Stimulated activated CD8-positive, alpha-beta memory T cell treated with anti-CD3 and anti-CD28 coated beads, Interleukin-7, amount 100 ng/mL, for 1 hour (primary cell): ENCODE data around the gene DOCK3.
A peak's percentile ranks its signal among the peaks of the same experiment; 100 is the strongest.
"Not testable (repeated sequence)": the region's sequence is repeated elsewhere in the genome, so short reads cannot be mapped to it uniquely, and the experiment has no call there.

Source experiments
- DNase-seq, 2 donors: peaks; one replicate each; pipeline ENCODE4 v3.0.0-alpha.2; 2020; ENCODE audit warnings: low read depth in 2 of 2

The DOCK3 gene

DNA sequence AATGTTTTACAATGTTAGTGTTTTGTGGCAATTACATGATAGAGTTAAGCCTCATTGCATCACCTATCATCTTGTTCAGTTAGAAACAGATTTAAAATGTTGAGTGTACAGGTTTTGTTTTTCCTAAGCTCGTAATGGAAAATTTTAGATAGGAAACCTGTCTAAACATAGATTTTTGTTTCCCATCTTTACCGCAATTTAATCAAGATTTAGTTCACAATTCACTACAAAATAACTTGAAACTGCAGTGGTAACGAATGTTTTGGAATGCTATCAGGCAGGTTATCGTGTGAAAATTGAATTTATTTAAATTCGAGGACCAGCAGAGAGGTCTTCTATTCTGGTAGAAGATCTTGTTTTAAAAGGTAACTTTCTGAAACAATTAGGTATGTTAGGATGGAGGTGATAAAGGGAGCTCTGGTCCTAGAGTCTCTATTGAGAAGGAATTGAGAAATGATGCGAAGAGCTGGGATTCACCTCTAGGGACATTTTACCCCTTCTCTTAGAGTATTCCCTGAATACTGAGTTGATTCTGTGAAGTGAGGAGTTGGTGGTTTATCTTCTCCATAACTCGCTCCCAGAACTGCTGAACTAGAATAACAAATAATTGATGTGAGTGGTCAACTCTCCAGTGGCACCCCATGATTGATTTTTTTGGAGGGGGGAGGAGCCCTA lies 1.4 kb downstream of the DOCK3 start:
- no peak for DNase-seq

DNA sequence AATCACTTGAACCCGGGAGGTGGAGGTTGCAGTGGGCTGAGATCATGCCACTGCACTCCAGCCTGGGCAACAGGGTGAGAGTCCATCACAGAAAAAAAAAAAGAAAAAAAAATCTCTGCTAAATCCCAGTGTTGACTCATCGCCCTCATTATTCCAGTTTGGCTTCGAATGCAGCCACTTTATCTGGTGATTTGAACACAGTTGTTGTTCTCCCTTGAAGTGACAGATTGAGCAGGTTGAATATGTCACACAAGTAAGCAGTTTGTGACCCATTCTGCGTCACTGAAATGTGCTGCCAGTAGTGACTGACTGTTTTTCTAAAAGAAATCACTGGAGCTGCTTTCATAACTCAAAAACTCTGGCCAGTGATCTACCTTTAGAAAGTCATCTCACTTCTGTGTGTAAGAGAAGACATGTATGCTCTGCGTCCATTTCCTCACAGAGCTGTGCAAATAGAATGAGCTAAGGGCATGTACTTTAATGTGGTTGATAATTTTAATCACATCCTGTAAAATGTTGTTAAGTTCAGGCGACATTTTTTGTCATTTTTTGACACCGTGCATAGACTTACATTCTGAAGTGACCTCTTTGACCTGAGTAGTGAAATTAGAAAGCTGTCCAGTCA lies 12.5 kb downstream of the DOCK3 start:
- DNase-seq: no peak

DNA sequence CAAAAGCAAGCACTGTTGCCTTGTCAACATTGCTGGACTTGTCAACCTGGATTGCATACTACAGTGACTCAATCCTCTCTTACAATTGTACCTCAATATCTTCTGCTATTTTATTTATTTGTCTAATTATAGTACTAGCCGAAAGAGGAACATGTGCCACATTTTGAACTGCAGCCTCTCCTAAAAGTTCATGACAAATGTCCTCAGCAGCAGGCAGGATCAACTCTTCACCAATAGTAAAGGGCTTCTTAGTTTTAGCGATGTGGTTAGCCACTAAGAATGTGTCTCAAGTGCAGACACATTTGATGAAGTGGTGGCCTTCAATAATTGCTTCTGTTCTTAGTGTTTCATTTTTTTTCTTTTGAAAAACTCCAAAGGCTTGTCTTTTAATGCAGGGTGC lies 13.2 kb downstream of the DOCK3 start:
- no peak for DNase-seq

DNA sequence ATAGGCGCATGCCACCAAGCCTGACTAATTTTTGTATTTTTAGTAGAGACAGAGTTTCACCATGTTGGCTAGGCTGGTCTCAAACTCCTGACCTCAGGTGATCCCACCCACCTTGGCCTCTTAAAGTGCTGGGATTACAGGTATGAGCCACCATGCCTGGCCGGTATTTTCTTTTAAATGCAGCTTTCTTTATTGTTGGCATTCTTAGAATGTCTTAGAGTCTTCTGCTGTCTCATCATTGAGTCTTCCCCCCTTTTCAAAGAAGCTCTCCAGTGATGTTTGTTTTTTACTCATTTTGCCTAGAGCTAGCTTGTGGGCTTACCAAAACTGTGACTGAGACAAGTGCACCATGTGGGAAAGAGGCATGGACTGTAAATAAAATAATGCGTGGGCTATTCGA lies 13.9 kb downstream of the DOCK3 start:
- not testable (repeated sequence) for DNase-seq

DNA sequence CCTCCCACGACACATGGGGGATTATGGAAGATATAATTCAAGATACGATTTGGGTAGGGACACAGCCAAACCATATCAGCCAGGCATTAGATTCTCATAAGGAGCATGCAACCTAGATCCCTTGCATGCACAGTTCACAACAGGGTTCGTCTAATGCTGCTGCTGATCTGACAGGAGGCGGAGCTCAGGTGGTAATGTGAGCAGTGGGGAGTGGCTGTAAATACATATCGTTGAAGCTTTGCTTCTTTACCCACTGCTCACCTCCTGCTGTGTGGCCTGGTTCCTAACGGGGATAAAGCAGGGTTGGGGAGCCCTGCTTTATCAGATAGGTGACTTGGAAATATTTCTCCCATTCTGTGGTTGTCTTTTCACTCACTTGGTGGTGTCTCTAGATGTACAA lies 14.8 kb downstream of the DOCK3 start:
- no peak for DNase-seq

DNA sequence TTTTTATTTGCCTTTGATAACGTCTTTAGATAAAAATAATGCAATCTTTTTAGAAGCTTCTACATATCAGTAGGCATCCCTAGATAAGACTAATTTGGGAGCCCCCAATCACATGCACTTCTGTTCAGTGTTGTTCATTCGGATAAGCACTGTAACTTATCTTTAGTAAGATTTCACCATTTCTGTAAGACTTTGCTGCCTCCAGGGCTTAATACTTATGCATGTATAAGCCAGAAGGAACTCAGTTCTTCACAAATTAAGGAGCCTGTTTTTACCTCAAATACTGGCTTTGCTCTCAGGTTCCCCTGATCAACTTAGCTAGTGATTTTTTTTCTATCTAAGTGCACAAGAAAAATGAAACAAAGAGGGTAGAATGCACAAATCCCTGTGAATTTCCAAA lies 20.3 kb downstream of the DOCK3 start:
- no peak for DNase-seq

DNA sequence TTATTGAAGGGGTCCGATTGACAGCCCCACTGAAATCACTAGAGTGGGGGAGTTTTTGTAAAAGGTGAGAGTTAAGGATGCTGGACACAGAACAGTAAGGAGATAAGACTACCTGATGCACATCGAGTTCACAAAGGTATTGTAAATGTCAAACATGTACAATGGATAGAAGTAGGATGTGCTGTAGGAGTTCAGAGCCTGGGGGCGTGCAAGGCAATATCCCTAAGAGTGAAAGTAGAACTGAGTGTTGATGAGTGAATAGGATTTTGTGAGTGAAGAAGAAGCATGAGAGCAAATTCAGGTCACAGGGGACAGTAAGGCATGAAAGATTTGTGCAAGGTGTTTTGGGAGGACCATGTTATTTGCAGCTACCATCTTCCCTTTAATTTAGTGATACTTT lies 21.5 kb downstream of the DOCK3 start:
- no peak for DNase-seq

DNA sequence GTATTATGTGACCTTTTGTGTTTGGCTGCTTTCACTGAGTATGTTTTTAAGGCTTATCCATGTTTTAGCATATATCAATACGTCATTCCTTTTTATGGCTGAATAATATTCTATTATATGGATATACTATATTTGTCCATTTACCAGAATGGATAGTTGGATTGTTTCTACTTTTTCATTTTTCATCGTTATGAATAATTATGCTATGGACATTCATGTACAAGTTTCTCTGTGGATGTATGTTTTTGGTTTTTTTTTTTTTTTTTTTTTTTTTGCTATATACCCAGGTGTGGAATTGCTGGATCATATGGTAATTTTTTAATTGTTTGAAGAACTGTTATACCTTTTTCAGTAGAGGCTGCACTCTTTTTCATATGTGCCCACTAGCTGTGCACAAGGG lies 23.5 kb downstream of the DOCK3 start:
- no peak for DNase-seq

DNA sequence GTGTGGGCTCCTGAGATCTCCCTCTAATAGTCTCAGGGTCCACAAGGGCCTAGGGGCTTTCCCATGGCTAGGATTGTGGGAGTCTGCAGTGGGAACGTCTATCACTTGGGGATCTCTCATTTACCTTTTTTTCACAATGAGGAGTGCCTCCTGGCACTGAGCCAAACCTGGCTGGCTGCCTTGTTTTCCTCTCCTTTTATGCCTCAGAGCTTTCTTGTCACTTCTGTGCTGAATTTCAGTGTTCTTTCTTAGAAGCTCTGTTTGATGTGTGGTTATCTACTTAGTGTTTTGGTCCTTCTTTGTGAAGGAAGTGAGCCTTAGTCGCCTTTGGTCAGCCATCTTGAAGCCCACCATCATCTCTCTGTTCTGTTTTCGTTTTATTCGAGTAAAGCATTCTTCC lies 33.9 kb downstream of the DOCK3 start:
- DNase-seq: peak in 1 of 2 donors; percentile 13

DNA sequence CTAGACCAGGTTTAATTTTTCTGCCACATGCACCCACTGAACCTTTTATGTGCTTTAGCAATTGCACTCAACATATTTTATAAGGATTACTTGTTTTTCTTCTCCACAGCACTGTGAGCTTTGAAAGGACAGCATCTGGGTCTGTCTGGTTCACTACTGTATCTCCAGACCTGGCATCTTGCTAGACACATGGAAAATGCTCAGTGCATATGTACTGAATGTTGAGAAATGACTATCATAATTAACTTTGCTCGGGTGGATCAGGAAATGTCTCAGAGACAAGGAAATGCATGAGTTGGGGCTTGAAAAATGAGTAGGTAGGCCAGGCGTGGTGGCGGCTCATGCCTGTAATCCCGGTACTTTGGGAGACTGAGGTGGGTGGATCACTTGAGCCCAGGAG lies 40.2 kb downstream of the DOCK3 start:
- no peak for DNase-seq

DNA sequence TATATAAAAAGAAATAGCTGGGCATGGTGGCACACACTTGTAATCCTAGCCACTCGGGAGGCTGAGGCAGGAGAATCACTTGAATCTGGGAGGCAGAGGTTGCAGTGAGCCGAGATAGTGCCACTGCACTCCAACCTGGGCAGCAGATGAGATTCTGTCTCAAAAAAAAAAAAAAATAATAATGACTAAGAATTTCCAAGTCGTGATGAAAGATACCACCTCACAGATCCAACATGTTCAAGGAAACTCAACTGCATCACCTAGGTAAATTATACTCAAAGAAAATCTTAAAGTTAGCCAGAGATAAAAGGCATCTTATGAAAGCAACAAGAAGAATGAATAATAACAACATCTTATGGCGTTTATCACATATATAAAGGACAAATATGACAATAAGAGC lies 50.1 kb downstream of the DOCK3 start:
- DNase-seq: no peak

DNA sequence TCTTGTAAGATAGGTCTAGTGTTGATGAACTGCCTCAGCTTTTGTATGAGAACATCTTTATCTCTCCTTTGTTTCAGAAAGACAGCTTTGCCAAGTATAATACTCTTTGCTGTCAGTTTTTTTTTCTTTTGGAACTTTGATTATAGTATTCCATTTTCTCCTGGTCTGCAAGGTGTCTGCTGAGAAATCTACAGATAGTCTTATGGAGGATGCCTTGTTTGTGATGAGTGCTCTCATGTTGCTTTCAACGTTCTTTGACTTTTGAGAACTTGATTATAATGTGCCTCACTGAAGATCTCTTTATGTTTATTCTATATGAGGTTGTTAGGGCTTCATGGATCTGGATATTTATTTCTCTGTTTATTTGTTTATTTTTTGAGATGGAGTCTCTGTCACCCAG lies 60.3 kb downstream of the DOCK3 start:
- DNase-seq: no peak

DNA sequence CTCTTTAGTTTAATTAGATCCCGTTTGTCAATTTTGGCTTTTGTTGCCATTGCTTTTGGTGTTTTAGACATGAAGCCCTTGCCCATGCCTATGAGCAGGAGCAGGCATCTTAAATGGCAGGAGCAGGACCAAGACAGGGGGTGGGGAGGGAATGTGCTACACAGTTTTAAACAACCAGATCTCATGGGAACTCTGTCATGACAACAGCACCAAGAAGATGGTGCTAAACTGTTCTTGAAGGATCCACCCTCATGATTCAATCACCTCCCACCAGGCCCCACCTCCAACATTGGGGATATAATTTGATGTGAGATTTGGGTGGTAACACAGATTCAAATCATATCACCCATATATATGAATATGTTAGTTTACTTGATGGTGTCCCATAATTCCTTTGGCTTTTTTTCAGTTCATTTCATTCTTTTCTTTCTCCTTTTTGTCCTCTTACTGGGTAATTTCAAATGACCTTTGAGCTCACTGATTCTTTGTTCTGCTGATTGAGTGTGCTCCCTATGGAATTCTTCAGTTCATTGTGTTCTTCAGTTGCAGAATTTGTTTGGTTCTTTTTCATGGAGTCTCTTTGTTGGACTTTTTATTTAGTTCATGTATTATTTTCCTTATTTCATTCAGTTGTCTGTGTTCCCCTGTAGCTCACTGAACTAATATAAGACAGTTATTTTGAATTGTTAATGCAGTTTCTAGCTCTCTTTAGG lies 62.6 kb downstream of the DOCK3 start:
- DNase-seq: no peak

DNA sequence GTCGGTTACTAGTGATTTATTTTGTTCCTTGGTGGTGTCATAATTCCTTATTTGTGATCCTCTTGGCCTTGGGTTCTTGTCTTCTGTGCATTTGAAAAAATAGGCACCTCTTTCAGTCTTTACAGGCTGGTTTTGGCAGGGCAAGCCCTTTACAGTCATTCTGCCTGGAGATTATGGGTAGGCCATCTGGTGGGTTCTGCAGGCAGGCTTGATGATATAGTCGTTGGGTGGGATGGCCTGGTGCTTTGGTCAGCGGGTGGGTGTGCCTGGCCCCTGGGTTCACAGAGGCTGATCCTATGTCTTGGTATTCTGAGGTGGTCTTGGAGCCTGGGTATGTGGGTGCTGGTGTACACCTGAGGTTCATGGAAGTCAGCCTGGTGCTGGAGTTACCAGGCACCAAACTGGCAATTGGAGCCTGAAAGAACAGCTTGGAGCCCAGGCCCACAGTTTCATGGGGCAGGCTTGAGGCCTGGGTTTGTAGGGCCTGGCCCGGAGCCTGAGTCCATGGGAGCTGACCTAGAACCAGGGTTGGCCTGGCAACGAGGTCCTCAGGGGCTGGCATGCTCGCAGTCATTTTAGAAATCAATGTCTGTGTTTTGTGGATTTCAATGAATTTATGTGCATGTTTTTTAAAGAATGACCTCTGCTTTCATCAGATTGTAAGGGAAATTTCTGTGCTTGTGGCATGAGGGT lies 63.3 kb downstream of the DOCK3 start:
- no peak for DNase-seq

DNA sequence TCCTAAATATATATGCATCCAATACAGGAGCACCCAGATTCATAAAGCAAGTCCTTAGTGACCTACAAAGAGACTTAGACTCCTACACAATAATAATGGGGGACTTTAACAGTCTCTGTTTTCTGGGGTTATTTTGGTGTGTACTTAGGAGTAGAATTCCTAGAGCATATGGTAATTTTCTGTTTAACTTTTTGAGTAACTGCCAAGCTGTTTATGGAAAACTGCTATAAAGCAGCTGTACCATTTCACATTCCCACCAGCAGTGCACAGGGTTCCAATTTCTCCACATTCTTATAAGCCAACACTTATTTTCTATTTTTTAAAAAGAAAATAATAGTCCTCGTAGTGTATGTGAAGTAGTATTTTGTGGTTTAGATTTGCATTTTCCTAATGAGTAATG lies 68.9 kb downstream of the DOCK3 start:
- DNase-seq: no peak

DNA sequence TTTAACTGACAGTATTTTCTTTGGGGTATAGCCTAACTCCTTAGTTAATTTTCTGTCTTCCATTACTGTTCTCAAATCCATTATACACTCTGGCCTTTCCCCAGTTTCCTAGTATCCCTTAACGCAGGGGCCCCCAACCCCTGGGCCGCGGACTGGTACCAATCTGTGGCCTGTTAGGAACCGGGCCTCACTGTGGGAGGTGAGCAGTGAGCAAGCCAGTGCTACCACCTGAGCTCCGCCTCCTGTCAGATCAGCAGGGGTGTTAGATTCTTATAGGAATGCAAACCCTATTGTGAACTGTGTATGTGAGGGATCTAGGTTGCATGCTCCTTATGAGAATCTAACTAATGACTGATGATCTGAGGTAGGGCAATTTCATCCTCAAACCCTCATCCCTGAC lies 75.1 kb downstream of the DOCK3 start:
- no peak for DNase-seq

DNA sequence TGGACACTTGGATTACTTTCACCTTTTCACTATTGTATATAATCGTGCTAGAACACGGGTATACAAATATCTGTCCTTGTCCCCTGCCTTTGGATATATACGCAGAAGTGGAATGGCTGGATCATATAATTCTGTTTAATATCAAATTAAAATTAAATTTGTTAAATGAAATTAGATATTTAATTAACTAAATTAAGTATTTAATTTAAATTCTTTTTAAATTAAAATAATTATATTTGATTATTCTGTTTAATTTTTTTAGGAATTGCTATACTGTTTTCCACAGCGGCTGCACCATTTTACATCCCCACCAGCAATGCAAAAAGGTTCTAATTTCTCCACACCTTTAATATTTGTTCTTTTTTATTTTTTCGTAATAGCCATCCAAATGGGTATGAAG lies 84.3 kb downstream of the DOCK3 start:
- DNase-seq: no peak

DNA sequence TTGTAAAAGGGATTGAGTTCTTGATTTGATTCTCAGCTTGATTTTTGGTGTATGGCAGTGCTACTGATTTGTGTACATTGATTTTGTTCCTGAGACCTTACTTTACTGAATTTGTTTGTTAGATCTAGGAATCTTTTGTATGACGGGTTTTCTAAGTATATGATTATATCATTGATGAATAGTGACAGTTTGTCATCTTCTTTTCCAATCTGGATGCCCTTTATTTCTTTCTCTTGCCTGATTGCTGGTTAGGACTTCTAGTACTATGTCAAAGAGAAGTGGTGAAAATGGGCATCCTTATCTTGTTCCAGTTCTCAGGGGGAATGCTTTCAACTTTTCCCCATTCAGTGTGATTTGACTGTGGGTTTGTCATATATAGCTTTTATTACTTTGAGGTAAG lies 103.0 kb downstream of the DOCK3 start:
- DNase-seq: no peak

DNA sequence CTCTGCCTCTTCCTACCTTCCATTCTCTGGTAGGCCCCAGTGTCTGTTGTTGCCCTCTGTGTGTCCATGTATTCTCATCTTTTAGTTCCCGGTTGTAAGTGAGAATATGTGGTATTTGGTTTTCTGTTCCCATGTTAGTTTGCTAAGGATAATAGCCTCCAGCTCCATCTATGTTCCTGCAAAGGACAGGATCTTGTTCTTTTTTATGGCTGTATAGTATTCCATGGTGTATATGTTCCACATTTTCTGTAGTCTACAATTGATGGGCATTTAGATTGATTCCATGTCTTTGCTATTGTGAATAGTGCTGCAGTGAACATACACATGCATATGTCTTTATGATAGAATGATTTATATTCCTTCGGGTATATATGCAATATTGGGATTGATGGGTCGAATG lies 107.0 kb downstream of the DOCK3 start:
- not testable (repeated sequence) for DNase-seq

DNA sequence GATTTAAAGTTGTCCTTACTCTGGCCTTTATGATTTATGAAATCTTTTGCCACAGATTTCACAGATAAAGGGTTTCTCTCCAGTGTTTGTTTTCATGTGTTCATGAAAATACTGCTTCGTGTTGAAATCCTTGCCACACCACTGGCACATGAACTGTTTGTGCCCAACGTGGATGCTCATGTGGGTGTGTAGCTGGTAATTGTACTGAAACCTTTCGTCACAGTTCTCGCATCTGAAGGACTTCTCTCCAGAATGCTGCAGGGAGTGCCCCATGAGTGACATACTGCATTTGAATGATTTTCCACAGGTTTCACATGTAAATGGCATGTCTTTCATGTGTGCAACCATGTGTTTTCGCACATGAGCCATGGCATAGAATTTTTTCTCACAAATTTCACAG lies 111.9 kb downstream of the DOCK3 start:
- DNase-seq: no peak

DNA sequence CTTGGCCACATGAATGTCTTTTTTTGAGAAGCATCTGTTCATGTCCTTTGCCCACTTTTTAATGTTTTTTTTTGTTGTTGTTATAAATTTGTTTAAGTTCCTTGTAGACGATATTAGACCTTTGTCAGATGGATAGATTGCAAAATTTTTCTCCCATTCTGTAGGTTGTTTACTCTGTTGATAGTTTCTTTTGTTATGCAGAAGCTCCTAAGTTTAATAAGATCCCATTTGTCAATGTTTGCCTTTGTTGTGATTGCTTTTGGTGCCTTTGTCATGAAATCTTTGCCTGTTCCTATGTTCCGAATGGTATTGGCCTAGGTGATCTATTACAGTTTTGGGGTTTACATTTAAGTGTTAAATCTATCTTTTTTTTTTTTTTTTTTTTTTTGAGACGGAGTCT lies 116.2 kb downstream of the DOCK3 start:
- not testable (repeated sequence) for DNase-seq

DNA sequence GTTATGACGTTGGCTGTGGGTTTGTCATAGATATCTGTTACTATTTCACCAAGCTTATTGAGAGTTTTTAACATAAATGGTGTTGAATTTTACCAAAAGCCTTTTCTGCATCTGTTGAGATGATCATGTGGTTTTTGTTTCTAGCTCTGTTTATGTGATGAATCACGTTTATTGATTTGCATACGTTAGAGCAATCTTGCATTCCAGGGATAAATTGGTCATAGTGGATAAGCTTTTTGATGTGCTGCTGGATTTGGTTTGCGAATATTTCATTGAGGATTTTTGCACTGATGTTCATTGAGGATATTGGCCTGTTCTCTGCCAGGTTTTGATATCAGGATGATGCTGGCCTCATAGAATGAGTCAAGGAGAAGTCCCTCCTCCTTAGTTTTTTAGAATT lies 117.8 kb downstream of the DOCK3 start:
- no peak for DNase-seq

DNA sequence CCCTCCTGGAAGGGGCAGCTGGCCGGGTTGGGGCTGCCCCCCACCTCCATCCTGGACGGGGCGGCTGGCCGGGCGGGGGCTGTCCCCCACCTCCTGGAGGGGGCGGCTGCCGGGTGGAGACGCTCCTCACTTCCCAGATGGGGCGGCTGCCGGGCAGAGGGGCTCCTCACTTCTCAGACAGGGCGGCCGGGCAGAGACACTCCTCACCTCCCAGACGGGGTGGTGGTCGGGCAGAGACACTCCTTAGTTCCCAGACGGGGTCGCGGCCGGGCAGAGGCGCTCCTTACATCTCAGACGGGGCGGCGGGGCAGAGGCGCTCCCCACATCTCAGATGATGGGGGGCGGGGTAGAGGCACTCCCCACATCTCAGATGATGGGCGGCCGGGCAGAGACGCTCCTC lies 129.1 kb downstream of the DOCK3 start:
- DNase-seq: not testable (repeated sequence)
